ENCODE data around the gene MAP1S. TPM values are rescaled to one million over a fixed set of nuclear protein-coding genes. Genes with fewer than 3 reads are reported as not detected.

Gene MAP1S
- total RNA-seq, 1 experiment from 2014 or later, result 9.6 TPM

DNA sequence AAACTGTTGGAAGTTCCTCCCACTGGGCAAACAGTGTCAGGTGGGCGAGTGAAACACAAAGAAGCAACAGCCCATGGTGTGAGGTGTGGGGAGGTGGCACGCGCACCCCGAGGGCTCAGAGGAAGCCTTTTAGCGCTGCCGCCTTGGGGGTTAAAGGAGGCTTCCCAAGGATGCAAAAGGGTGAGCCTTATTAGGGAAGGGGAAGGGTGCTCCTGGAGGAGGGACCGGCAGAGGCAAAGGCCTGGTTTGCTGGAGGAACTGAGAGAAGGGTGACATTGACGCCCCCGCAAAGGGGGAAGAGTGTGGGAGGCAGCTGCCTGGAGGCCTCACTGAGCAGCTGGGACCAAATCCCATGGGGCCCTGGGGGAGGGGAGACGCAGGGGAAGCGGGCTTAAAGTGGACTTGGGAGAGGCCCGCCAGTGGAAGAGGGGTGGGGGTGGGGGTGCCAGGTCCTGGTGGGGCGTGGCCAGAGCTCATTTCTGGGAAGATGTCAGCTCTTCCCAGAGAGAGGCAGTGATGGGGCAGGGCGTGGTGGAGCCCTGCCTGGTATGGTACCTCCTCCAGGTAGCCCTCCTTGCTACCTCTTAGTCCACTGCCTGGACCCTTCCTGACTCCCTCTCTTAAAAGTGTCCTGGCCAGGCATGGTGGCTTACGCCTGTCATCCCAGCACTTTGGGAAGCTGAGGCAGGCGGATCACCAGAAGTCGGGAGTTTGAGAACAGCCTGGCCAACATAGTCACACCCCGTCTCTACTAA is 20.0 kb downstream of the MAP1S start:
- DNase-seq (ENCODE audit: low read depth), result no peak

DNA sequence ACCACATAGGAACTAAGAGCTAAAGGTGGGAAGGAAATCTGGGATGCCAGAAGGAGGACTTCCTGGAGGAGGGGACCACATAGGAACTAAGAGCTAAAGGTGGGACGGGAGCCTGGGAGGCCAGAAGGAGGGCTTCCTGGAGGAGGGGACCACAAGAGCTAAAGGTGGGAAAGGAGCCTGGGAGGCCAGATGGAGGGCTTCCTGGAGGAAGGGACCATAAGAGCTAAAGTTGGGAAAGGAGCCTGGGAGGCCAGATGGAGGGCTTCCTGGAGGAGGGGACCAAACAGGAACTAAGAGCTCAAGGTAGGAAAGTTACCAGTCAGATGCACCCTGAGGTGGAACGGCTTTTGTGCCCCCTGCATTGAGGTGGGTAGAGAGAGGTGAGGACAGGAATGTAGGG is 22.2 kb downstream of the MAP1S start:
- DNase-seq (ENCODE audit: low read depth), result no peak

DNA sequence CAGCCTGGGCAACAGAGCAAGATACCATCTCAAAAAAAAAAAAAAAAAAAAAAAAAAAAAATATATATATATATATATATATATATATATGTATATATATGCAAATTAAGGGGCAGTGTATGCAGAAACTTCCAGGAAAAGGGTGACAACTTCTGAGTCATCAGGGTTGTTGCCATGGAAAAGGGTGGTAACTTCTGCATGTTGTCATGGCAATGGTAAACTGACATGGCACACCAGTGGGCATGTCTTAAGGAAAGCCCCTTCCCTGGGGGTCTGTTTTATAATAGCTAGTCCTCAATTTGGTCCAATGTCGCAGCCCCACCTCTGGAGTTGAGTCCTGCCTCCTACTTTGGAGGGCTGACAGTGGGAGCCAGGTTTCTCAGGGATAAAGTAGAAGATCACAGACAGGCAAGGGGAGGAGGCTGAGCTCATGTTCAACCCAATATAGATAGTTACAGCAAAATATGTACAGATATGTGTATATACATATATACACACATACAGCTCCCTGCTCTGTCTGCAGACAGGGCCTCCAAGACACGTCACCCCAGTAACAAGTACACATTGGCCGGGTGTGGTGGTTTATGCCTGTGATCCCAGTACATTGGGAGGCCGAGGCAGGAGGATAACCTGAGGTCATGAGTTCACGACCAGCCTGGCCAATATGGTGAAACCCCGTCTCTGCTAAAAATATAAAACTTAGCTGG is 24.7 kb downstream of the MAP1S start:
- DNase-seq (ENCODE audit: low read depth), result peak; percentile 45

DNA sequence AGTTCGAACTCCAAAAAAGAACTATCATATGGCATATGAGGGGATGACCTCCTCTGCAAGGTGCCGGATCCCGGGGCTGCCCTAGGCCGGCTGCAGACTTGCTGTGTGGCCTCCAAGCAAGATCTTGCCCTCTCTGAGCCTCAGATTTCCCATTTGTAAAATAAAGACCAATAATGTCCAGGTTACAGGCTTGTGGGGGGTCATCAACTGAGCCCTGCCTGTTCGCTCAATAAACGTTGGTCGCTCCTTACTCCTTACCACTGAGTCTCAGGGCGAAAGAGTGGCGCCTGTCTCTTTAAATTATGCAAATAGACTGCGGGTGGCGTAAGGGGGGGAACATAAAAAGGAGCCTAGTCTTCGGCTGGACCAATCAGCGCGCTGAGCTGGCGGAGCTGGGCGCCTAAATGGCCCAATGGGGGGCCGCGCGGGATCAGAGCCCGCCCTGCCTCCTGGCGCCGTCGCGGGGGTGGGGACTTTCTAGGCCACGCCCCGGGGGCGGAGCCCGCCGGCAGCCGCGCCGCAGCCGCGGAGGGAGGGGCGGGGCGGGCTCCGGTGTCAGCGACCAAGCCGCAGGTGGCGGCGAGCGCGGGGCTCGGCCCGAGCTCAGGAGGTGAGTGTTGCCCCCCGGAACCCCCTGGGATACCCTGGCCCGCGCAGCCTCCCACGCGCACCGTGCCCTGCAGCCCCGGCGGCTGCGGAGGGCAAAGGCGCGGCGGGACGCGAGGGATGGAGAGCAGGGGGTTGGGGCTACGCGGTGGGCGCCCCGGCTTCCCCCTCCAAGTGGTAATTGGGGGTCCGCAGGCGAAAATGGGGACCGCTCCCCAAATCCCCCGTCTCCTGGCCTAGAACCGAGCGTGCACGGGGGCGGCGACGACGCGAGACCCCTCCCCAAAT is 28.2 kb downstream of the MAP1S start:
- peak; percentile 93 for DNase-seq (ENCODE audit: low read depth)

DNA sequence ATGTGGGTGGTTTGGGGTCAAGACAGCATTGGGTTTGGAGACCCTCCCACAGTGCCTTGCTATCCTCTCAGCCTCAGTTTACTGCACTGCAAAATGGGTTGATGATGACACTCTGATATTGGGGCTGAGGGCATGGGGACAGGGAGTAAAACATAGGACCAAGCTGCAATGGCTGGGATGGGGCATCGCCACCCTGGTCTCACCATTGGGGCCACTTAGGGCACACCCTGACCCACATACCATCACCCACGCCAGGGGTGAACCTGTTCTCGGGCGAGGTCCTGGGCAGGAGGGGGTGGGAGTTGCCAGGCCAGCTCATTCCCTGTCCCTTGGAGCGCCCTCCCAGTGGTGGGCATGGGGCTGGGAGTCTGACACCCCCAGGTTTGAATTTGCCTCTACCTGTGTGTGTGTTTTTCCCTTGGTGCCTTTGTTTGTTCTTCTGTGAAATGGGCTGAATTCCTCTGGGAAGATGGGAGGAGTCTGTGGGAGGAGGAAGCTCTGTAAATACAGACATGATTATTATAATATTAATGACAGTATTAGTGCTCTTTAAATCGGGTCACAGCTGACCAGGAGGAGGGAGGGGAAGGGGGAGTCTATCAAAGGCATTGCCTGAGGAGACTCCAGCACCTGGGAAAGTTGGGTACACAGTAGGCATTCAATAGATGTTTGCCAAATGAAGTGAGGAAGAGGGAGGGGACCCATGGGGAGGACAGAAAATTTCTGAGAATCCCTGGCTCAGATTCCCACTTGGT is 29.8 kb downstream of the MAP1S start:
- DNase-seq (ENCODE audit: low read depth), result no peak

DNA sequence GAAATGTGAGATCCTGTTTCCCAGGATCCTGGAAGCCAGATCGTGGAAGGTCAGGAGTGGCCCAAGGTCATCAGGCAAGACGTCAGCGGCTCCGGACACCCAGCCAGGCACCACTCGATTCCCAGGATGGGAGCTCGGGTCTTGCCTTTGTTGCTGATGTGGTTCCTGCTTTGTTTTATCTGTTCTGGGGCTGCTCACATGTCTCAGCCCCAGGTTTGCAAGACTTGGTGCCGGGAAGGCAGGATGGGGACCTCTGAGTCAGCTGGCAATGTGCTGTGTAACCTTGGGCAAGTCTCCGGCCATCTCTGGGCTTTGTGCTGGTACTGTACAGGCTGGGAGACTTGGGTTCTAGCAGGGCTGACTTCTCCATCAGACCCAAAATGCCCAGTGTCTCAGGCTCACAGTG is 30.6 kb downstream of the MAP1S start:
- DNase-seq (ENCODE audit: low read depth), result no peak

DNA sequence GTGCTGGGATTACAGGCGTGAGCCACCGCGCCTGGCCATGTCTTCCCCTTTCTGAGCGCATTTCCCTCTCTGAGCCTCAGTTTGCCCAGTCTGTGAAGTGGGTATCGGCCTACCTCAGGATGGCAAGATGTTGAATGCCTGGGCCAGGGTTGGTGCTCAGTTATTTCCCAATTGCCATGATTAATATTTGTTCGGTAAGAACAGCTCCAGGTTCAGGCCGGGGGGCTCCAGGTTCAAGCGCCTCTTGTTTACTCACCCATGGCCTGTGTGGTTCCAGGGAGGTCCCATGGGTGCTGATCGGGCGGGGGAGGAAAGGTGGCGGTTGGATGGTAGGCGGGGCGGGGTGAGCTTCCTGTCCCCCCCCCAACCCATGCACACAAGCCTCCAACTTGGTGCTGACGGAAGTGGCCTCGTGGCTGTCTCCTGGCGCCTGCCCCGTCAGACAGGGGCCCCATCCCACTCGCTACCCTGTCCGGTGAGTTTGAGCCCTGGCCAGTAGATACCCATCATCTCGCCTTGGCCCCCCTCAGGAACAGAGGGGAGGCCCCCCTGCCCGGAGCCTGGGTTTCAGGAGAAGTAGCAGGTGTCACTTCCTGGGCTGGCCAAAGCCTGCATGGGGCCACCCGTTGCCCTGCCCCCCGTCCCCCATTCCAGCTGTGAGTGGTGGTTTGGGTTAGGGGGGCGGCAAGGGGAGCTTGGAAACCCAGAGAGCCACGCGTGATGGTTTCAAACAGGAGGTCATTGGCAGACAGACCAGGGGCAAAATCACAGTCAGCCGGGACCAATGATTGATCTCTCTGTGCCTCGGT is 32.0 kb downstream of the MAP1S start, which contains the start of gene FCHO1:
FCHO1 (plus strand) TSS at position 375 of the 809 bp plus-strand sequence. CDS start 3,688 bp downstream, outside the sequence.
- no peak for DNase-seq (ENCODE audit: low read depth)

DNA sequence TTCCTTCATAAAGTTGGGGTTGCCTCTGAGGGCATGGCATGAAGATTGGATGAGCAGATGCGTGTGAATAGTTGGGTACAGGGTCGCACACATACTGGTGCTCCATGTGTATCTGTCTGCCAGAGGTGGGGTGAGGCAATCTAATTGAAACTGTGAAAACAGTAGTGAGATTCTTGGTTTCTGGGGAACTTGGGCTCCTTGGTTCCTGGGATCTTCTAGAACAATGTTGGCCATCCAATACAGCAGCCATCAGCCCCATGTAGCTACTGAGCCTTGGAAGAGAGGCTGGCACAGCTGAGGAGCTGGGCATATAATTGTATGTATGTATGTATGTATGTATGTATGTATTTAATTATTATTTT is 32.6 kb downstream of the MAP1S start:
- no peak for DNase-seq (ENCODE audit: low read depth)

DNA sequence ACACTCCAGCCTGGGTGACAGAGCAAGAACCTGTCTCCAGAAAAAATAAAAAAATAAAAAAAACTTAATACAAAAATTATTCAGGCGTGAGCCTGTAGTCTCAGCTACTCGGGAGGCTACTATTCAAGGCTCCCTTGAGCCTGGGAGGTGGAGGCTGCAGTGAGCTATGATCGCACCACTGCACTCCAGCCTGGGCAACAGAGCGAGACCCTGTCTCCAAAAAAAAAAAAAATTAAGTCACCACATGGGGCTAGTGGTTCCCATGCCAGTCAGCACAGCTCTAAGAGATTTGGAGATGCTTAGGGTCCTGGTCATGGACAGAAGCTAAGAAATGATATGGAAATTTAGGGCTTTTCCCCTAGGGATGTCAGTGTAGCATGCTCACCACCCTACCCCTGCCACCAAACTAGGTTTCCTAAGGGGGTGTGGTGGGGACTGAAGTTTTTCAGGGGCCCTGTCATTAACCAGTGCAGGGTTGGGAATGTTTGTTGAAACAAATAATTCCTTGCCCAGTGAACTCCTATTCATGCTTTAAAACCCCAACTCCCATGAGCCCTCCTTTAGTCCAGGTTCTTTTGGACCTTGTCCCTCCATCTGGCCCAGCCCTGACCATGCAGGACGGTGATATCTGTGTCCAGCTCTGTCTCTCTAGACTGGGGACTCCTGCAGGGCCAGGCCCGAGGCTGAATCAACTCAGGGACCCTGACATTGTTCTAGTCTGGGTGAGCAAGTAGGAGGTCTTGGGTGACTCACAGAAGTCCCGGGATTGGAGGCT is 33.8 kb downstream of the MAP1S start:
- DNase-seq (ENCODE audit: low read depth), result no peak

DNA sequence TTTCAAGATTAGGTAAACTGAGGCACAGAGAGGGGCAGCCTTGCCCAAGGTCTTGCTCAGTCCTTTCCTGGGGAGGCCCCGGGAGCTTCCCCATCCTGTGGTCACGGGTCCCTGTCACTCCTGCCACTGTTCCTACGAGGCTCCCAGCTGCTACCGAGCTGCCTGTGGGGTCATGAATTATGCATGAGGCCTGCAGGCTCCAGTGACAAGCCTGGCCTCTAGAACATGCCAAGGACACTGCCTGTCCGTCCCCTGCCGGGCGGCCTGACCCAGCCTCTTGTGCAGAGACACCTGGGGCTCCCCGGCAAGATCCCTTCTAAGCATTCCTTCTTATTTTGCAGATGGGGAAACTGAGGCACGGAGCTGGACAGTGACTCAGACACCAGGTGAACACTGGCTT is 34.7 kb downstream of the MAP1S start:
- DNase-seq (ENCODE audit: low read depth), result no peak

DNA sequence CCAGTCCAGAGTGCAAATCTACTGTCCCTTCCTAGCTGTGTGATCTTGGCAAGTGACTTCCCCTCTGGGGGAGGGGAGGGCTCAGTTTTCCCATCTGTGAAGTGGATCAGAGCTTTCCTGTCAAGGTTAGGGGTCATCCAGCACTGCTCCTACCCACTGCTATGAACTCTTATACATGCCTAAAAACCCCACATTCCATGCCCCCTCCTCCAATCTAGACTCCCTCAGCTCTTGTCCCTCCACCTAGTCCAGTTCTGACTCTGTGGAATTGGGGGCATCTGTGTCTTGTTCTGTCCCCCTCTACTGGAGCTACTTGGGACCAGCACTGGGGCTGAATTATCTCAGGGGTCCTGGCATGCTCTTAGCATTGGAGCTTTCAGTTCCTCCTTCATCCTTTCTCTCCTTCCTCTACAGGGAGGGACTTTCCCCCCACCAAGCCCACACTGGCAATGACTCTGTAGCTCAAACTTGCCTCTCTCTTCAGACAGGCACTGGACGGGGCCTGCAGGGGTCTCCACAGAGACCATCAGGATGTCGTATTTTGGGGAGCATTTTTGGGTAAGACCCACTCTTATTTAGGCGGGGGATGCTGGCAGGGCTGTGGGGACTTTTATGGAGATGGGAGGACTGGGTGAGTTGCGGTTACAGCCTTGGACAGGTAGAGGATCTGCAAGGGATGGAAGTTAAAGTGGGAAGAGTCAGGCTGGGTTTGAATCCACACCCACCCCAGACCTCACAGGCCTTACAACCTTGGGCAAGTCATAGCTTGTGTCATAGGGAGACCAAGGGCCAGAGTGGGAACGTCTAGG is 35.6 kb downstream of the MAP1S start:
- no peak for DNase-seq (ENCODE audit: low read depth)

DNA sequence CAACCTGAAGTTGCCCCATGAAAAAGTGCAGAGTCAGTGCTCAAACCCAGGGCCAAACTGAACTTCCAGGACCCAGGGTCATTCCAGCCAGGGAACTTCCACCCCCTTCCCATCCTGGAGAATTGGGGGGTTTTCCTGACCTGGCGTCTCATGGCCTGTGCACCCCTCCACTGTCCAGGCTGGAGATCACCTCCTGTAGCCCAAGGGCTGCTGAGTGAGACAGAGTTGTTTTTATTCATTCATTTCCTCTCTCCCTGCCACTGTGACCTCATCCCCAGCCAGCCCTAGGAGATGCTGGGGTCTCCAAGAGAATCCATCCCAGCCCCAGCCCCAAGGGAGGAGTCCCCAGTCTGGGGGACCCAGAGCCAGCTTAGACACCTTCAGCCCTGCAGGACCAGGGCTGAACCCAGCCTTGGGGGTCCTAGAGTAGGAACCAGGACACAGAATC is 36.2 kb downstream of the MAP1S start:
- no peak for DNase-seq (ENCODE audit: low read depth)

DNA sequence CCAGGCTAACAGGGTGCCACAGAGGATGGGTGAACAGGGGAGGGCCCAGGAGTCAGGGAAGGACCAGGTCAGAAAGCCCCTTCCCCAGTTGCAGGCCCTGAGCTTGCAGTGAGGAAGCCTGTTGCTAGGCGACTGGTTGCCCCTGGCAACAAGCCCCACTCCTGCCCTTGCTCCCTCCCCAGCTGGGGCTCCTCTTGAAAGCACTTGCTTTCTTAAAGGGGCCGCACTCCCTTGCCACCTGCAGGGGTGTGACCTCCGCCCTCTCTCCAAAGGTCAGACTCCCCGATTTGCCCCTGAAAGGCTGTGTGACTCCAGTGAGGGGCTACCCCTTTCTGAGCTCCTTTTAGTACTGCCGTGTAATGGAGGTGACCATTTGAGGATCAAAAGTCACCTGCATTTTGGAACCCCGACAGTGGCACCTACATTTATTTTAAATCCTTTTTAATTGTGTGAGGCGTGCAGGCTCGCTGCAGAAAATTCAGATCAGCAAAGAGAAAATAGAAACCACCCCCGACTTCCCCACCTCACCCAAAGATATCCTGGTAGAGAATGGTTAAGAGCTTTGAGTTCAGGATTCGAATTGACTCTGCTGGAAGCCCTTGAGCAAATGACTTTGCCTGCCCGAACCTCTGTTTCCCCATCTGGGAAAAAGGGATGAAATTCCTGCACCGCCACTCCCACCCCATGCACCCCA is 36.8 kb downstream of the MAP1S start:
- DNase-seq (ENCODE audit: low read depth), result peak; percentile 43

DNA sequence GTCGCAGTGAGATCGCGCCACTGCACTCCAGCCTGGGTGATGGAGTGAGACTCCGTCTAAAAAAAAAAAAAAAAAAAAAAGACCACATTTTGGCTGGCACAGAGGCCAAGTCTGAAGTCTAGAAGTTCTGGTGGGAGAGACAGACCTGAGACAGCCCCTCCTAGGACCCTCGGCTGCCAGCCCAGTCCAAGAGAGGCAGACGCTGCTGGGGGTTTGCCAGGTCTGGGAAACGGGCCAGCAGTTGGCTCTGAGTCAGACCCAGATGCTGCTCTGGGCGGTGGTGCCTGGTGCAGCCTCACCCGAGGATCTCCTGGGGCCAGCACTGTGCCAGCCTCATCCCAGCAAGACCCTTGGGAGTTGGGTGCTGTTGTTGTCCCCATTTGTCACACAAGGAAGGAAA is 37.8 kb downstream of the MAP1S start:
- peak; percentile 72 for DNase-seq (ENCODE audit: low read depth)

DNA sequence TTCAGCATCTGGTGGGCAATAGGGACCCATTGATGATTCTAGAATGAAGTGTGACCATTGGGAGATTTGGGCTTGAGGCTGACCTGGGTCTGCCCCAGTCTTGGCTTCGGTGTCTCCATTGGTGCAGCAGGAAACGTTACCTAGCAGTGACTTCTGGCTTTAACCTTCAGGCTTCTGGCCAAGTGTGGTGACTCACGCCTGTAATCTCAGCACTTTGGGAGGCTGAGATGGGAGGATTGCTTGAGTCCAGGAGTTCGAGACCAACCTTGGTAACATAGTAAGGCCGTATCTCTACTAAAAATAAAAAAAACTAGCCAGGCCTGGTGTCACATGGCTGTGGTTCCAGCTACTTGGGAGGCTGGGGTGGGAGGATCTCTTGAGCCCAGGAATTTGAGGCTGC is 39.2 kb downstream of the MAP1S start:
- no peak for DNase-seq (ENCODE audit: low read depth)

DNA sequence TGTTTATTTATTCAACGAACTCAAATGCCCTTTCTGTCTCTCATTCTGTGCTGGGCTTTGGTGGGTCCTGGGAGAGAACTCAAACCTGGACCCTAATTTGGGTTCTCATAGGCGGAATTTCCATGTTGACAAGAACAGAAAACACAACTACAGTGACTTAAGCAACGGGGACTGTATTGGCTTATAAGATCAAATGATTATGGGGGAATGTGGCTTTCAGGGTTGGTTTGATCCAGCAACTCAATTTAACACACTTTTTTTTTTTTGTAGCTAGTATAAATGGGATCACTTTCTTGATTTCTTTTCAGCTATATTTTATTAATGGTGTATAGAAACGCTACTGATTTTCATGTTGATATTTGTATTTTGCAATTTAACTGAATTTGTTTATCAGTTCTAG is 41.9 kb downstream of the MAP1S start:
- no peak for DNase-seq (ENCODE audit: low read depth)

DNA sequence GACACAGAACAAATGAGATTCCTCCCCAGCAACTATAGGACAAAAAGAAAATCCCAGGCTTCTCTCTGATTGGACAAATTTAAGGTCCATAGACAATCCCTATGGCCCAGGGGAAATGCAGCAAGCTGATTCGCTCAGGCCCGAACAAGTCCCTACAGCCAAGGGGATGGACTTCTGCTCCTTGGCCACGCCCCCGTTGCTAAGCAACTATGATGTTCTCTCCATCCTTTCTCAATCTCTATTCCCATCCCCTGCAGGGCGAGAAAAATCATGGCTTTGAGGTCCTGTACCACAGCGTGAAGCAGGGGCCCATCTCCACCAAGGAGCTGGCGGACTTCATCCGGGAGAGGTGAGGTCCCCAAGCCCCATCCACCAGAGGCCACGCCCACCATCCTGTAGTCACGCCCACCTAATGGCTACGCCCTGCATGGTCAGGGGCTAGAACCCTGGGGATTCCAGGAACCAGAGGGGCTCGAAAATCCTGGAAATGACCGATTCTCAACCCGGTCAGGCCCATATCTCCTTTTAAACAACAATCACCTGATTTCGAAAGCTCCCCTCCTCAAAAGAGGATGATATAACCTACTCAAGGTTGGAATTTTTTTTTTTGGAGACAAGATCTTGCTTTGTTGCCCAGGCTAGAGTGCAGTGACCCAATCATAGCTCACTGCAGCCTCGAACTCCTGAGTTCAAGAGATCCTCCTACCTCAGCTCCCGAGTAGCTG is 43.4 kb downstream of the MAP1S start:
- DNase-seq (ENCODE audit: low read depth), result peak; percentile 77

DNA sequence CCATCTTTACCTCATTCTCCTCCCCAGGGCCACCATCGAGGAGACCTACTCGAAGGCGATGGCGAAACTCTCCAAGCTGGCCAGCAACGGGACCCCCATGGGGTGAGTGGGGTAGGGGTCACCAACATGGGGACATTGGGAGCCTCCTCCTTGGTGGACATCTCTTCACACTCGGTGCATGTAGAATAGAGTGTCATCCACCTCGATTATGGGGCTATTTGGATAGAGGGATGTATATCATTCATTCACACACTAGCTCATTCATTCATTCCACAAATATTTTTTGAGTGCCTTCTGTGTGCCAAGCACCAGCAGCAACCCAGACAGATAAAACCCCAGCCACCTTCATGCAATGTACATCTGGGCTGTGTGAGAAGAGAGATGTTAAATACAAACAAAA is 45.1 kb downstream of the MAP1S start:
- no peak for DNase-seq (ENCODE audit: low read depth)
